ENCODE measurements around the gene UTP4. TPM values are rescaled to one million over a fixed set of nuclear protein-coding genes. Genes with fewer than 3 reads are reported as not detected.

The UTP4 gene
- total and polyA plus RNA-seq, 2 donors (not counting 3 experiments of a cell fraction or from before 2014, with no cell fraction given): 56.1 to 59.5 TPM

- Histone ChIP-seq H3K27ac (ENCODE audit: insufficient read depth, low read depth, low read length) (no peak overlapping the region), H3K9ac (replicated peaks; ENCODE audit: extremely low read depth, insufficient read depth, low read length) (peak overlapping the region; percentile 85), H3K27me3 (ENCODE audit: control insufficient read depth in 2 of 2, insufficient read depth in 2 of 2, low read length in 2 of 2) (no peaks in the 10 kb centered on the region), H3K4me1 (ENCODE audit: control insufficient read depth, extremely low read depth, insufficient read depth, low read length) (peaks cover 24% of the 10 kb centered on the region), H2AFZ (ENCODE audit: low read depth, low read length) (no peak overlapping the region), H3K4me3 (replicated peaks in 1 of 3; ENCODE audit: insufficient read depth in 1 of 3, low read depth in 1 of 3, low read length in 3 of 3) (peak overlapping the region; percentile 90 to 99 (median 93)), H3K79me2 (ENCODE audit: control insufficient read depth, insufficient read depth, low read length) (peaks cover 84% of the 10 kb centered on the region), H3K9me1 (replicated peaks; ENCODE audit: control insufficient read depth, extremely low read depth, insufficient read depth, low read length) (no peaks in the 10 kb centered on the region), H3K36me3 (ENCODE audit: control insufficient read depth in 2 of 2, extremely low read depth in 1 of 2, insufficient read depth in 2 of 2, low read length in 2 of 2) (peaks cover 9% of the 10 kb centered on the region in 2 experiments), H4K20me1 (replicated peaks; ENCODE audit: control insufficient read depth, extremely low read depth, insufficient read depth, low read length) (no peaks in the 10 kb centered on the region), H3K9me3 (replicated peaks; ENCODE audit: control insufficient read depth, insufficient read depth, low read length) (no peaks in the 10 kb centered on the region), H3K4me2 (ENCODE audit: insufficient read depth, low read length) (peak overlapping the region; percentile 73)
- TF ChIP-seq, protein P1, sequence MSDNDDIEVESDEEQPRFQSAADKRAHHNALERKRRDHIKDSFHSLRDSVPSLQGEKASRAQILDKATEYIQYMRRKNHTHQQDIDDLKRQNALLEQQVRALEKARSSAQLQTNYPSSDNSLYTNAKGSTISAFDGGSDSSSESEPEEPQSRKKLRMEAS (IDR thresholded peaks at IDR 0.05; ENCODE audit: insufficient read depth, insufficient read length): no peak
- TF ChIP-seq GATA2 (IDR thresholded peaks at IDR 0.05; ENCODE audit: insufficient read depth, insufficient read length, low read depth, low read length) (peak; percentile 64), EZH2 (IDR thresholded peaks at IDR 0.05; ENCODE audit: borderline replicate concordance, low read depth, low read length, severe bottlenecking) (no peak), MYC (IDR thresholded peaks at IDR 0.05; ENCODE audit: low read depth, low read length) (no peak), FOS (IDR thresholded peaks at IDR 0.05; ENCODE audit: borderline replicate concordance, insufficient read depth, low read length) (no peak)
- TF ChIP-seq, protein P2, sequence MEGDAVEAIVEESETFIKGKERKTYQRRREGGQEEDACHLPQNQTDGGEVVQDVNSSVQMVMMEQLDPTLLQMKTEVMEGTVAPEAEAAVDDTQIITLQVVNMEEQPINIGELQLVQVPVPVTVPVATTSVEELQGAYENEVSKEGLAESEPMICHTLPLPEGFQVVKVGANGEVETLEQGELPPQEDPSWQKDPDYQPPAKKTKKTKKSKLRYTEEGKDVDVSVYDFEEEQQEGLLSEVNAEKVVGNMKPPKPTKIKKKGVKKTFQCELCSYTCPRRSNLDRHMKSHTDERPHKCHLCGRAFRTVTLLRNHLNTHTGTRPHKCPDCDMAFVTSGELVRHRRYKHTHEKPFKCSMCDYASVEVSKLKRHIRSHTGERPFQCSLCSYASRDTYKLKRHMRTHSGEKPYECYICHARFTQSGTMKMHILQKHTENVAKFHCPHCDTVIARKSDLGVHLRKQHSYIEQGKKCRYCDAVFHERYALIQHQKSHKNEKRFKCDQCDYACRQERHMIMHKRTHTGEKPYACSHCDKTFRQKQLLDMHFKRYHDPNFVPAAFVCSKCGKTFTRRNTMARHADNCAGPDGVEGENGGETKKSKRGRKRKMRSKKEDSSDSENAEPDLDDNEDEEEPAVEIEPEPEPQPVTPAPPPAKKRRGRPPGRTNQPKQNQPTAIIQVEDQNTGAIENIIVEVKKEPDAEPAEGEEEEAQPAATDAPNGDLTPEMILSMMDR (IDR thresholded peaks at IDR 0.05; ENCODE audit: extremely low read depth in 1 of 2, insufficient read depth in 1 of 2, low read depth in 1 of 2, low read length in 2 of 2): no peak
- intact Hi-C loops (cut with micrococcal nuclease): no loop called here
- dilution Hi-C loops (cut with MboI; ENCODE audit: extremely low pct_ligation_motif_present, low sequenced_read_pairs): no loop called here
- ChIA-PET POLR2A (no interaction called here), CTCF (interaction anchor here (0.7 to 1.5 kb wide), 3 partner anchors 17 to 286 kb away, joined by 3 to 7 read pairs (median 3); no protein-coding TSS in a partner anchor)
- no TSS peak for BruUV-seq (replicated peaks)
- DNase-seq (ENCODE audit: low read depth, low spot score) (peak; percentile 24), FAIRE-seq (peak; percentile 48)
Observed at GRCh38 chr16:69133373-69133954, 1.0 kb downstream of the UTP4 start.

All from endothelial cell of umbilical vein (primary cell).